Stimulated activated CD8-positive, alpha-beta memory T cell treated with anti-CD3 and anti-CD28 coated beads, Interleukin-12 subunit alpha, Interleukin-12 subunit beta, amount 100 ng/mL, for 24 hours (primary cell): ENCODE results near the gene GFRA4.

Experiments used
- DNase-seq: peaks from one replicate; pipeline ENCODE4 v3.0.0-alpha.2; 2020; ENCODE audit errors: extremely low read depth

GFRA4 gene

DNA sequence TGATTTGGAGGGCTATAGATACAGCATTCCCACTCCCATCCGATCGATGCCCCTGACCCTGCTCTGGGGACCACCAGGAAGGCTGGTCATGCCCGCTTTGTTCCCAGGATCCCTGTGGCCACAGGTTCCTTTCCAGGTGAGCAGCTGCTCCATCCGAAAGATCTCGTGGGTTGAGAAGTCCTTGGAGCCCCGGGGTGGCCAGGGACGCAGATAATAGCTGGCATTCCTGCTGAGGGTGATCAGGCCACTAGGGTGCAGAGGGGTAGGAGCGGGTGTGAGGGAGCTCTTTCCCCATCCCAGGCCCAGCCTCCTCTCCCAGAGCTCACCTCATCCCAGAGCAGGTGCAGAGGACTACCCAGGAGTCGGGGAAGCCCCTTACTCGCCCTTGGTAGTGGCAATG lies 11.2 kb upstream of the GFRA4 start:
- DNase-seq = no peak

DNA sequence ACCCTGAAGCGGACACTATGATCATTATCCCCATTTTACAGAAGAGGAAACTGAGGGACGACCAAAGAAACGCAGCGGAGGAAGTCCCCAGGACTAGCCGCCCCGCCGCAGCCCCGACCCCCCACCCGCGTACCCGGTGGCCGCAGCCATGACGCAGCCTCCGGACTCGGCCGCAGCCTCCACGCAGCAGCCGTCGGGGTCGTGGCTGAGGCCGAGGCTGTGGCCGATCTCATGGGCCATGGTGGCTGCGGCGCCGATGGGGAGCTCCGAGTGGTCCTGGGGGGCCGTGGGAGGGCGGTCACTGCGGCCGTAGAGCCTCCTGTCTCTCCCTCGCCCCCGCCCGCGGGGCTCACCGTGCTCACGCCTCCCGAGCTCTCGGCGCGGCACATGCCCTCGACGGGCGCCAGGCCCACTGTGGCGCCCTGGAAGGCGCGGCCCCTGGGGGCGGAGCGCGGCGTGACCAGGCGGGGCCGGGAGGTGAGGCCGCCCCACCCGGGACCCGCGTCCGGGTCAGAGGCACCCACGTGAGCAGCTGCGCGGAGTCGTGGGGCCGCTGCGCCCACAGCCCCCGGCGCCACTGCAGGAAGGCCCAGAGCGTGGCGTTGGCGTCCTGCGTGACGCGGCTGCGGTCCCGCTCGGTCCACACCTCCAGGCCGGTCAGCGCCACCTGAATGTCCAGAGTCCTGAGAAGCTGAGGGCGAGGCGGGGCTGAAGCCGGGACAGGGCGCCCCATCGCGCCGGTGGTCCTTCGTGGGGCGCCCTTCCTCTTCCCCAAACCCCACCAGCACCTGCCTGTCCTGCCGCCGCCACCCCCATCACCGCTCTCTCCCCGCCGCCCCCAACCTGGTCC lies 10.2 kb upstream of the GFRA4 start:
- DNase-seq = no peak

DNA sequence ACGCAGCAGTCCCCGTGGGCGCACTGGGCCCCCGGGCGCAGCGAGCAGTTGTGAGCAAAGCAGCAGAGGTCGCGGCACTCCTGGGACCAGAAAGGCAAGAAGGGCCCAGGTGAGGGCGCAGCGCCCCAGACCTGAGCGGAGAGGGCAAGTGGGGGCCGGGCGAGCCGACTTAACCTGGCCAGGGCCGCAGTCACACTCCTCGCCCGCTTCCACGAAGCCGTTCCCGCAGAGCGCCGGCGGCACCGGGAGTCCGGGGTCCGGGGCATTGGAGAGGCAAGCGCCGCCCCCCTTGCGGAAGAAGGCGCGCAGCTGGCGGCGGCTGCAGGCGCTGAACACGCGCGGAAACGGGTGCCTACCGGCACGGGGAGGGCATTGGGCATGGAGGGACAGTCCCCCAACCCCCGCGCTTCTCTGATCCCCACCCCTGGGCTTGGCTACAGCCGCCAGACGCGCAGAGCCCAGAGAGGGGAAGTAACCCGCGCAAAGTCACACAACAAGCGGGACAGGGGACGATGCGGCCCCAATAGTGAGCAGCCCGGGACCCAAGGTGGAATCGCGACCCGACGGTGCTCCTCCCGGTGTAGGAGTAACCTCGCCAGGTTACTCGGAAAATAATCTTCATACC lies 9.5 kb upstream of the GFRA4 start:
- DNase-seq = no peak

DNA sequence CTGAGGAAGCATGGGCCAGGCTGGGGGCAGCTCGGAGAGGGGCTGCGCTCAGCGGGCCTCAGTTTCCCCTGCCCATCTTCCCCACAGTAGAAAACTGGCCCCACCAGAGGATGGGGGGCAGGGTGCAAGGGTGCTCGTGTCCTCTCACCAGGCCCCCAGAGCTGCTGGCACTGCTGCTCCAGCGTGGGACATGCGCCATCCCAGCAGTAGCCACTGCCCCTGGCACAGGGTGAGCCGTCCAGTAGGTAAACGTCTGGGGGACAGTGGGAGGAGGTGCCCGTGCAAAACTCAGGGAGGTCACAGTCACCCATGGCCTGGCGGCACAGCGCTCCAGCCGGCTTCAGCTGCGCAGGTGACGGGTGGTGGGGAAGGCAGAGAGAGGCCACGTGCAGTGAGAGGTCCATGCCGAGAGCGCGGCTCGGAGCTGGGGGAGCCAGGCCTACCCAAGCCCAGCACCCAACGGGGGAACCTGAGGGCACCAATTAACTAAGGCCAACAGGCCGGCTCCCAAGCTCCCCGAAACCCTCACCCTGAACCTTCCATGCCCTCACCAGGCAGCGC lies 8.9 kb upstream of the GFRA4 start:
- no peak for DNase-seq

DNA sequence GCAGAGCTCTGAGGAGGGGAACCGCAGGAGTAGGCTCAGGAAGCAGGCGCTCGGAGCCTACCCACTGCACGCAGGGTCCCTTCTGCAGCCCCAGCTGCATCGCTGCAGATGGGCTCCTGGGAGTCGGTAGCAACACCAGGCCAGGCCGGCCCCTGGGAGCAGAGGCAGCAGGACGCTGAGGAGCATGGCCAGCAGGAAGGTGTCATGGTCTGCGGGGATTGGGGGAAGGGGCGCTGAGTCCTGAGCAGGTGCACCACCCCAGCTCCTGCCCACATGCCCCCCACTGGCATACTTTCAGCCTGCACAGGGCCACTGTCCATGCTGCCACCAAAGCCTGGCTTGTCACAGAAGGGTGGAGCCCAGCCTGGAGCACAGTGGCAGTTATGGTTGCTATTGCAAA lies 7.7 kb upstream of the GFRA4 start:
- no peak for DNase-seq

DNA sequence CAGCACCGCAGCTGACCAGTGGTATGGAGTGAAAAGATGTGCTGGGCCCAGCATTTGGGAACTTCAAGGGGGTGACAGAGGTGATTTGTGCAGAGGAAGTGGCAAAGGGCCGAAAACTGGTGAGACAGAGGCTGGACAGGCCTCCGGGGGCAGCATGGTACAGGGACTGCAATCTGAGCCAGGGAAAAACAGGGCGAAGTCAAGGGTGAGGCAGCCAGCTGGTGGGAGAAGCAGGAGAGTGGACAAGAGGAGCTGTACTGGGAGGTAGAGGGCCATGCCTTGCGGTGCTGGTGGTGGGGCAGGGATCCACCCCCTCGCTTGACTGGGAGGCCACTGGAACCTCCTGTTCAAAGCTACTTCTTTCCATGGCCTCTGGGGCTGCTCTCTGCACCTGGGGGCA lies 7.3 kb upstream of the GFRA4 start:
- no peak for DNase-seq

DNA sequence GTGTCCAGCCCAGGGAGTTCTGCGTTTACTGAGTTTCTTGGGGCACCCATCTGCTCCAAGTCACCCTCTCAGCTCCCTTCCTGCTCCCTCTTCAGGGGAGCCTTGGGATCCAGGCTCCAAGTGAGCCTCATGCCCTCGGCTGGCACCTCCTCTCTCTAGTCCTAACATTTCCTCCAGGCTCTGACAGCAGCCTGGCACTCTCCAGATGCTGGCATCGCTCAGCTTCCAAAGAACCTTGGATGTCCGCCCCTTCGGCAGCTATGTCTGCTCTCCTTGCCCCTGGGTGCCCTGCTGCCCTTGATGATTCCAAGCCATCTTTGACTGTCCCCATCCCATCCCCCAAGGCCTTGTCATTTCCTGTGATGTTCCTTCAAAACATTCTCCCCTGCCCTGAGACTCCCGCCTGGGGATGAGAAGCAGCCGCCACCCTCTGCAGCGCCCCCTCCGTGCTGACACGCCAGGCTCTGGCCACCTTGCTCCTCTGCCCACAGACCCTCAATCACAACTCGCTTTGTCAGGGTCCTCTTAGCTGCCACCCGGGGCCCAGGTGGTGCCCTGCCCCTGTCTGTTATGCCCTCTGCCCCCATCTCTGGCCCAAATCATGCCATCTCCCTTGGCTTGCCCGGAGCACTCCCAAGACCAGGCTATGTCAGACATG lies 6.6 kb upstream of the GFRA4 start:
- no peak for DNase-seq

DNA sequence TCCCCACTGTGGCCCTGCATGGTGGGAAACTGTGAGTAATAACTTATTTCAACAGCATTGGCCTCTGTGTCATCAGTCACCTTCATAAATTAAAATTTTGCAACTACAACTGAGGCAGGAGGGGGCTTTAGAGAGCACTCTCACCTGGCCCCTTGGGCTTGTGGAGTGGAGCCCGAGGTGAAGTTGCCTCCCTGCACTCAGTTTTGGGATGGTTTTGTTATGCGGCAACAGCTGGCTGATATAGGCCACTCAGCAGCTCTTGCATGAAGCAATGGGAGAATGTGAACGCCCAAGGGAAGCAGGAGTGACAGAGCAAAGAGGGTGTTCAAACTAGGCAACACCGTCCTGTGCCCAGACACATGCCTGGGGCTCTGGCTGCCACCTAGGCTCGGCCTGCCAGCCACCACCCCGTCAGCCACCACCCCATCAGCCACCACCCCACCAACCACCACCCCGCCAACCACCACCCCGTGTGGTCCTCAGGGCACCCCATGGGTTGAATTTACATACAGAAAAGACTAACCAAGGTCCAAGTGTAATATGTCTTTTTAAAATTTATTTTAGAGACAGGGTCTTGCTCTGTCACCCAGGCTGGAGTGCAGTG lies 4.3 kb upstream of the GFRA4 start:
- DNase-seq = no peak

DNA sequence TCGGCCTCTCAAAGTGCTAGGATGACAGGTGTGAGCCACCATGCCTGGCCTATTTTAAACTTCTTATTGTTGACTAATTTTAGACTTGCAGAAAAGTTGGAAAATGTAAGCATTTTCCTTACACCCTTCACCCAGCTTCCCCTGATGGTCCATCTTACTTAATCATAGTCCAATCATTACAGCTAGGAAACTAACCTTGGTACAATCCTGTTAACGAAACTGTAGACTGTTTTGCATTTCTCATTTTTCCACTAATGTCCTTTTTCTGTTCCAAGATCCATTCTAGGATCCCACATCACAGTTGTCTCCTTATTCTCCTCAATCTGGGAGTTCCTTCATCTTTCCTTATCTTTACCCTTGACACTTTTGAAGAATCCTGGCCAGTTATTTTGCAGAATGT lies 659 bp upstream of the GFRA4 start:
- DNase-seq = no peak

DNA sequence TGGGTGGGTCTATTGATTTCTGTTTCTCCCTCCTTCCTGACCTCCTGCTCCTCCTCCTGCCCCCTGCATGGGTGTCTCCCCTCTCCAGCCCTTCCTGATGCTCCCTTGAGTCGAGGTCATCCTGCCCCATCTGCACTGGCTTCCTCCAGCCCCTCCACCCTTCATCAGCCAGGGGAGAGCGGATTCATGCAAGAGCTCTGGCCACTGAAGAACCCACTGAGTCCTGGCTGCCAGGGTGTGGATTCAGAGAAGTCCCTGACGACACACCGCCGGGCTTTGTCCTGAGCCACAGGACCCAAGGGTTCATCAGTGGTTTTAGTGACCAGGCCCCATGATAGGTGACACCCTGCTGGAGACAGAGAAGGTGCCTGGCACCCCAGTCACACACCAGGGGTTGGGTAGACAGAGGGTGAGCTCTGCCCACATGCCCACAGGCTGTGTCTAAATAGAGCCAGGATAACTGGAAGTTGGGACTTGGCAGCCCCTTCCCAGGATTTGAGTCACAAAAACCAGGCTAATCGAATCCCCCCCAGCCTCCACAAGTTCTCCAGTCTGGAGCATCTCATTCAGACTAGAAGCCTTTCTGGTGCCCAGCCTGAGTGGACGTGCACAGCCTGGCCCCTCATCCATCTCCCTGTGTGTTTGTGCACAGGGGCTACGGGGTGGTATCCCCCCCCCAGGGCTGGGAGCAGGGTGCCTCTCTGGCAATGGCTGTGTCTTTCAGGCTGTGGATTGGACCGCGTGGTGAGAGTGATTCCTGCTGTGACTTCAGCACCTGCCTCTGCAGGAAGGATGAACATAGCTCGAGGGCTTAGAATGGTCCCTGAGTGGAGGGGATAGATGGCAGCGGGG lies 1.2 kb downstream of the GFRA4 start:
- no peak for DNase-seq

DNA sequence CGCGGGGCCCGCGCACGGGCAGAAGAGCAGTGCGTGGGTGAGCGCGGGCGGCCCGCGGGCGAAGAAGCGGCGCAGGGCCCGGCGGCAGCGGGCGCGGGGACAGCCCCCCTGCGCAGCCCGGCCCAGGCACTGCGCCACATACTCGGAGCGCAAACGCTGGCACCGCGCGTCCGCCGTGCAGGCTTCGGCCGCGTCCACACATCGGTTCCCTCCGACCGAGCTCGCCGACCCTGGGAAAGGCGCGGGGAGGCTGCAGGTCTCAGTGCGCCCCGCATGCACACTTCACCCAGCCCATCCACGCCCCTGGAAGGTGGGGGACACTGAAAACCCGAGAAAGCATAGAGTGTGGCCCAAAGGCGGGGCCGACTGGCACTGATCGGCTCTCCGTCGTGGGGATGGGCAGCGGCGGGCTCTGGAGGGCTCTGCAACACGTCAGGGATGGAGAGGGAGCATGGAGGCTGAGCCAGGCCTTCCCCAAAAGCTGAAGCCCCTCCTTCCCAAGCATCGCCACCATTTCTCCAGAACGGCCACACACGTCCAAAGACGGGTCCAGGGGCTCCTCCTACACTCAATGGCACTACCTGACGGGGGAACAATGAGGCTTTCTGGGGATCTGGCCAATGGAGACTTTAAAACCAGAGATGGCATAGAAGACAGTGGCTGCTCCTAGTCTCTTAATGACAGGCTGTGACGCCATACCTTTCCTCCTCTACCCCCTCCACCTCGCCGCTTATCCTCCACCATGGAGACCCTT lies 2.0 kb downstream of the GFRA4 start:
- no peak for DNase-seq

DNA sequence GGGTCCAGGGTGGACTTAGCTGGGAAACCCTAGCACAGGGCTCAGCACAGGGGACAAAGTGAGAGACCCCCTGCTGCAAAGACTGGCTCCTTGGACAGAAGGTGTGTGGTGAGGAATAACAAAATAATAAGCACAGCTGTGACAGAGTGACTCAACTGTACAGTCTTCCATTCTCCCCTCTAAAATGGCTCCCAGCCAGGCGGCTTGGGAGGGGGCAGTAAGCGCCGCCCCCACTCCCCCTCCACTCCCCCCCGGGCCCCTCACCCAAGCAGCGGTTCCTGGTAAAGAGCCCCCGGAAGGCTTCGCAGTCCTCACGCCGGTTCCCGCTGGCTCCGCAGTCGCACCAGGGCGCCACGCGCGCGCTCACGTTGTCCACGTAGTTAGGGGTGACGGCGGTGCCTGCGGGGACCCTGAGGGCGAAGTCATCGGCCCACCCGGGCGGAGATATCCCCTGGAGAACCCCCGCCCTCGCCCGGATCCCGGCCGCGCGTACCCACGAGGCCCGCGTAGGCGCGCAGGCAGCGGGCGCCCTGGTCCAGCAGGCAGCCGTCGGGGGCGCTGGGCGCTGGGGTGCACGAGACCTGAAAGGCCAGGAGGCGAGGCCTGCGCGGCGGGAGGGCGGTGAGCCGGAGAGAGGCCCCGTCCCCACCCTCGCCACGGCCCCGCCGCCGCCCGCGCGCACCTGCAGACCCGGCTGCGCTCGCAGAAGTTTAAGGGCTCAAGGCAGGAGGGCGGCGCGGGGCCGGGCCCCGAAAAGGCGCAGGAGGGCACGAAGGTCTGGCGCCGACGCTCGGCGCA lies 2.7 kb downstream of the GFRA4 start:
- no peak for DNase-seq

DNA sequence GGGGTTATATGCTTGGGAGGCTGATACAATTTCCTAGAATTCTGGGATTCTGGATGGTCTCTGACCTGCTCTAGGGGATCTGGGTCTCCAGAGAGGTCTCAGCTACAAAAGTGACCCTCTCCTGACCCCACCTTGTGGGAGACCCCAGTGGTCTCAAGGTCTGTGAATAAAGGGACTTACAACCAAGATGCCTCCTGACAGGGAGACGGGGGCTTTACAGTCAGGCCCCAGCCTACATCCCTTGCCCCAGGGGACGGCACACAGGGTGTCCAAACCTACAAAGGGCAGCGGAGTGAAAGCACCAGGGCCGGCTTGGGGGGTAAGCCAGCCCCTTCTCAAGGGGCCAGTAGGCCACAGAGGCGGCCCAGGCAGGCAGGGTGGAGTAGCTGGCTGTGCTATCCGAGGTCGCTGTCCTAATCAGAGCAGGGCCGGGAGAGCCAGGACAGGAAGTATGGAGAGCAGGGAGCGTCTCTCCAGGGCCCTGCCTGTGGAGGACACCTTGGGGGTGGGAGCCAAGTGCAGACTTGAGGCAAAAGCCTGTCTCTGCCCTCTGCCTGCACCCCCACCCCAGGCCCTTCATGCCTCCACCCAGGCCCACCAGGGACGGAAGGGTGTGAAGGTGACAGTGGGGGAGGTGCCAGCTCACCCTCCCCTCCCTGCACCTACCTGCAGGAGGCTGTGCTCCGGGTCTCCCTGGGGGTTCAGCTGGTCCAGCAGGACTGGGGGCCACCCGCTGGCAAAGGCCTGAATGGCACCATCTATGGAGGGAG lies 3.5 kb downstream of the GFRA4 start:
- DNase-seq = no peak

DNA sequence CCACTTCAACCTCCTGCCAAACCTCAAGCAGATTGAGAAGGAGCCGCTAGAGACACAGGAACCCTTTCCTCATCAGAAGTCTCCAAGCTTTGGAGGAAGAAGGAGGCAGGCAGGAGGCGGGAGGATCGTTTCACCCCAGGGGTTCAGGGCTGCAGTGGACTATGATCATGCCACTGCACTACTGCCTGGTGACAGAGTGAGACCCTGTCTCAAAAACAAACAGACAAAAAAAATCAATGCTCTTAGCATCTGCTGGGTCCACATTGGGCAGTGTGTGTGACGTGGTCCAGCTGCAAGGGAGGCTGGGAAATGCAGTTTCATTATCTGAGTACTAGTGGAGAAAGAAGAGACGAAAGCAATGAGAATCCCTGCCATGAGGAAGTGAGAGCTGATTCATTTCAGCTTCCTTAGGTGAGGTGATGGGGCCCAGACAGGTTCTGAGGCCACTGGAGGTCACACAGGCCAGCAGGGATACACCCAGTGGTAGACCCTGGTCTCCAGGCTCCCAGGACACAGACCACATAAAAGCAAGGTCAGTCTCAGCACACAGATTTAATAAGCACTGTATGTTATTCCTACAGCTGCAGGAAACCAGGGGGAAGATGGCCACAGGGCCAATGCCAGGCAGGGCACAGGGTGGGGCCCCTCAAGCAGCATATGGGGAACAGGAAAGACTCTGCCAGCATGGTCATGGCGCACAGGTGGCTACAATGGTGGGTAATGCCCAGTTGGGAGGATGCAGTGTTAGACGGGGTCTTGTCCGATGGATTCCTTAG lies 4.3 kb downstream of the GFRA4 start:
- no peak for DNase-seq

DNA sequence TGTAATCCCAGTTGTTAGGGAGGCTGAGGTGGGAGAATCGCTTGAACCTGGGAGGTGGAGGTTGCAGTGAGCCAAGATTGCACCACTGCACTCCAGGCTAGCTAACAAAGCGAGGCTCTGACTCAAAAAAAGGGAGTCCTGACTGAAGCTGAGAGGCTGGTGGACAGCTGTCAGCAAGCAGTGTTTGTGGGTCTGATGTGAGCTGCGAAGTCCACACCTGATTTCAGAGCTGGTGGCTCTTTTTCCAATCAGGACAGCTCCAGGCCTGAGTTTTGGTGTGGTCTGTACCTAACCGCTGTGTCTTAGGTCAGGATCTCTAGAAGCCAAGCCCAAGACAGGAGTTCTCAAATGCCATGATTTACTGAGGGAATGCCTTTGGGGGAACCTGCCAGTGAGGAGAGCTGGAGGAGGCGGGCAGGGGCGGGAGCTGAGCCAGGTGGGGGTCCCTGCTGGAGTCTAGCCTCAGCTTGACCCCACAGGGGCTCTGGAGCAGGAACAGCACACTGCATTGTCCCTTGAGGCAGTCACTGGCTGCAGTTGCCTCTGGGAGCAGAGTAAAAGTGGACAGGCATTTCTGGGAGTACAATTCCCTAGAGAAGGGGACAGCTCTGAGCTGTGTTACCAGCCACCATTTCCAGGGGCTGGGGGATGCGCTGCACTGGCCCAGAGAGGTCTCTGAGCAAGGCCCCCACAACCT lies 5.0 kb downstream of the GFRA4 start:
- no peak for DNase-seq

DNA sequence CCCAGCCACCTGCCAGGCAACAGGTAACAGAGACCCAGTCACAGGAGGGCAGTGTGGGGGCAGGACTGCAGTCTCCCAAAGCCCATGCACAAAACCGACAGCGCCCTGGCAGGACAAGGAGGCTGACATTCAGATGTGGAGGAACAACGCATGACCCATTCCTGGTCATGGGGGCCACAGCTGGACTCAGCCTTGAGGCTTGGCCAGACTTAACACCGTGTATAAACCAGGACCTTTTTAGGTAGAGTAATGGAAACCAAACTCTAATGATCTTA lies 8.1 kb downstream of the GFRA4 start:
- no peak for DNase-seq

DNA sequence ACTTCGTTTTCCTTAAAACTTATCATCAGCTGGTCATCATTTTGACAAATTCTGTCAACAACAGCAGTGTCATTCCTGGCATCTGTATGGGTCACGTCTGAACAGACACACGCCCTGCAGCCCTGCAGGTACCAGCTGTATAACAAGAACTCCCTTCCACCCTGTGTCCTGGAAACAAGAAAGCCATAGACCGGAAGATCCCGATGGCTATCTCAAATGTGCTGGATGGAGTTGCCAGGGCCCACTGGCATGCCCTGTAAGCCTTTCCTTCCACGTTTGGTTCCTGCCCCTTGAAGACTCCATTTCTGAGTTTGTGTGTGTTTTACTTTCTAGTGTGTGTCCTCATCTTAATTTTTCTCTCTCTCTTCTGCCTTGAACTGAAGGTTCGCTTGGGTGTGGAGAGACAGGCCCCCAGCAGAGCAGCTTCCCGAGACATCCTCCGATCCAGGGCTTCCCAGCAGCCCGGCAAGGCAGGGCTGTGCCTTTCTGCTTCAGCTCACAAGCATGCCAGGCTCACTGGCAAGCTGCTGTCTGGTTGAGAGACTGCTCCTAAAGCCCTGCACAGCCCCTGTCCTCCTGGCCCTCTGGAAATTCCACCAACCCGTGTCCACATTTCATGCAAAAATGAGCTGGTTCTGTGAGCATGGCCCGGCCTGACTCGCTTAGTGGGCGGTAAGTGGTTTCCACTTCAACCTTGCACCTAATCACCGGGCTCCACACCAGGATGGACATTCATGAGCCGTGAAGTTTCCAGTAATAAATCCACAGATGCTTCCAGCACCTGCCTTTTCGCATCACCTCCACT lies 8.7 kb downstream of the GFRA4 start:
- no peak for DNase-seq
